Cardiac muscle cell (in vitro differentiated cells and primary cell): ENCODE results near the gene TTC34. TPM values are rescaled to one million over a fixed set of nuclear protein-coding genes. Genes with fewer than 3 reads are reported as not detected.

Experiments used
- DNase-seq, 2 donors: peaks; one replicate each; pipeline versions ENCODE4 v3.0.0 to v3.0.0-alpha.2; 2010 to 2017; ENCODE audit warnings: low read depth in 1 of 2, low spot score in 1 of 2
- H3K27ac ChIP-seq: fragments of 200-600 bp; sonication (generic); 2 replicates; pipeline ENCODE4 v1.5.1; 2016
- H3K27me3 ChIP-seq: fragments of 200-600 bp; sonication (generic); 2 replicates; pipeline ENCODE4 v1.6.0; 2016; ENCODE audit warnings: control low read depth
- H3K36me3 ChIP-seq: fragments of 200-600 bp; sonication (generic); 2 replicates; pipeline ENCODE4 v1.5.1; 2016; ENCODE audit warnings: control low read depth
- H3K4me1 ChIP-seq: fragments of 200-600 bp; sonication (generic); 2 replicates; pipeline ENCODE4 v1.8.1; 2017; ENCODE audit warnings: low read depth, mild to moderate bottlenecking, mixed run types
- H3K4me3 ChIP-seq: fragments of 200-600 bp; sonication (generic); 2 replicates; pipeline ENCODE4 v1.5.1; 2016; ENCODE audit warnings: mild to moderate bottlenecking
- H3K9me3 ChIP-seq: fragments of 200-600 bp; sonication (generic); 2 replicates; pipeline ENCODE4 v1.5.1; 2017; ENCODE audit warnings: low read depth, mild to moderate bottlenecking, control low read depth
- CTCF ChIP-seq: IDR thresholded peaks from 2 replicates; pipeline ENCODE4 v1.5.1; 2012; ENCODE audit warnings: low read depth, mild to moderate bottlenecking, low read length
- polyA plus RNA-seq: library from polyadenylated mRNA; unstranded; fragments of >200 nt; fragmentation: Nextera tagmentation; extraction: Ambion mirVana; gene quantifications from 2 replicates; pipeline ENCODE4 v1.2.1, GENCODE V29; 2016
- total RNA-seq: library from RNA; depleted of rRNA; stranded (reverse); fragments of >200 nt; gene quantifications from 2 replicates; pipeline ENCODE4 v1.2.3, GENCODE V29; 2016

Gene TTC34
- total and polyA plus RNA-seq, 2 experiments from 2014 or later, result not detected

GRCh38 chr1:2636733-2637132 lies 164.8 kb downstream of the TTC34 start:
- H3K4me1 ChIP-seq, result no peaks in the 10 kb centered on the region

GRCh38 chr1:2635361-2636010 lies 166.0 kb downstream of the TTC34 start:
- Histone ChIP-seq H3K36me3 (no peaks in the 10 kb centered on the region), H3K4me3 (no peak overlapping the region), H3K4me1 (no peaks in the 10 kb centered on the region), H3K27ac (no peak overlapping the region), H3K9me3 (no peaks in the 10 kb centered on the region), H3K27me3 (no peaks in the 10 kb centered on the region)
- no peak for DNase-seq
- TF ChIP-seq CTCF, result no peak

More at GRCh38 chr1:2636733-2637132, 164.8 kb downstream of the TTC34 start:
- no peak for TF ChIP-seq CTCF
- H3K27me3 ChIP-seq, result no peaks in the 10 kb centered on the region
- H3K9me3 ChIP-seq, result no peaks in the 10 kb centered on the region
- no peak for DNase-seq
- H3K27ac ChIP-seq, result no peak overlapping the region
- H3K4me3 ChIP-seq, result no peak overlapping the region
- H3K36me3 ChIP-seq, result no peaks in the 10 kb centered on the region

- no peak for DNase-seq
- TF ChIP-seq CTCF, result no peak
- no peaks in the 10 kb centered on the region for H3K36me3 ChIP-seq
- no peaks in the 10 kb centered on the region for H3K27me3 ChIP-seq
- no peaks in the 10 kb centered on the region for H3K9me3 ChIP-seq
- H3K27ac ChIP-seq, result no peak overlapping the region
- no peaks in the 10 kb centered on the region for H3K4me1 ChIP-seq
- H3K4me3 ChIP-seq, result no peak overlapping the region
These were observed 167.5 kb downstream of the TTC34 start for GRCh38 chr1:2633936-2634491.

GRCh38 chr1:2633366-2633935 lies 168.0 kb downstream of the TTC34 start:
- H3K27me3 ChIP-seq, result no peaks in the 10 kb centered on the region
- no peak for TF ChIP-seq CTCF
- H3K9me3 ChIP-seq, result no peaks in the 10 kb centered on the region
- DNase-seq, result no peak
- no peaks in the 10 kb centered on the region for H3K36me3 ChIP-seq
- no peak overlapping the region for H3K27ac ChIP-seq
- no peaks in the 10 kb centered on the region for H3K4me1 ChIP-seq
- no peak overlapping the region for H3K4me3 ChIP-seq

GRCh38 chr1:2632561-2633361 lies 168.7 kb downstream of the TTC34 start, which contains the start of gene MMEL1:
TSS of gene MMEL1 (minus strand) at chr1:2633016. CDS start at chr1:2629484, 3,532 bp downstream.
- no peaks in the 10 kb centered on the region for H3K27me3 ChIP-seq
- no peak within 1 kb of the TSS for H3K4me3 ChIP-seq
- no peaks in the 10 kb centered on the region for H3K4me1 ChIP-seq
- no peak for DNase-seq
- H3K36me3 ChIP-seq, result no peaks in the 10 kb centered on the region
- no peaks in the 10 kb centered on the region for H3K9me3 ChIP-seq
- no peak for TF ChIP-seq CTCF
- H3K27ac ChIP-seq, result no peak within 1 kb of the TSS
